Tibial nerve (tissue), 4 donors: ENCODE data around the gene TMEM185A.
"Not testable (repeated sequence)": the region's sequence is repeated elsewhere in the genome, so short reads cannot be mapped to it uniquely, and the experiment has no call there.

Experiments used
- EP300 ChIP-seq, 2 donors: sonication (generic); formaldehyde crosslinking; IDR thresholded peaks; one replicate each; pipeline ENCODE4 v1.6.1; 2017; ENCODE audit warnings: antibody characterized with exemption in 2 of 2, mild to moderate bottlenecking in 1 of 2
- POLR2A ChIP-seq, 2 donors: fragments of 450-650 bp; IDR thresholded peaks; one replicate each; pipeline ENCODE4 v1.6.1; 2017; ENCODE audit warnings: antibody characterized with exemption in 2 of 2, mild to moderate bottlenecking in 2 of 2, moderate library complexity in 2 of 2
- TF ChIP-seq, protein P1 (sequence below), 5 experiments: fragments of 200-600 bp in 3 of 5; fragments of 450-650 bp in 2 of 5; sonication (generic) in 3 of 5; IDR thresholded peaks; one replicate each; pipeline ENCODE4 v1.5.1; 2016 to 2019; ENCODE audit warnings: antibody characterized with exemption in 5 of 5, mild to moderate bottlenecking in 3 of 5, moderate library complexity in 2 of 5

DNA sequence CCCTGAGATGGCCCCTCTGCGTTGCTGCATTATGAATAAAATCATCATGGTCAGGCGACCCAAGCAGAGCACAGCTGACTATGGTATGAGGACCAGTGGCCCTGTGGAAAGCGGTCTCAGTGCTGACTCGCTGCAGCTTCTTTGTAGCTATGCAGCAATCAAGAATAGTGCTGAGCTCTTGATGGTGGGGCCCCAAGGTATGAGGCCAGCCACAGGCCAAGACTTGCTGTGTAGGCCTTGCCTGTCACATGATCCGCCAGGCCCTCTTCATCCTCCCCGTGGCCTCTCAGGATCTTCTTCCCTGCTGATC is 79.7 kb downstream of the TMEM185A start:
- TF ChIP-seq POLR2A, EP300 (IDR thresholded peaks at IDR 0.05): not testable (repeated sequence)
- TF ChIP-seq, protein P1, sequence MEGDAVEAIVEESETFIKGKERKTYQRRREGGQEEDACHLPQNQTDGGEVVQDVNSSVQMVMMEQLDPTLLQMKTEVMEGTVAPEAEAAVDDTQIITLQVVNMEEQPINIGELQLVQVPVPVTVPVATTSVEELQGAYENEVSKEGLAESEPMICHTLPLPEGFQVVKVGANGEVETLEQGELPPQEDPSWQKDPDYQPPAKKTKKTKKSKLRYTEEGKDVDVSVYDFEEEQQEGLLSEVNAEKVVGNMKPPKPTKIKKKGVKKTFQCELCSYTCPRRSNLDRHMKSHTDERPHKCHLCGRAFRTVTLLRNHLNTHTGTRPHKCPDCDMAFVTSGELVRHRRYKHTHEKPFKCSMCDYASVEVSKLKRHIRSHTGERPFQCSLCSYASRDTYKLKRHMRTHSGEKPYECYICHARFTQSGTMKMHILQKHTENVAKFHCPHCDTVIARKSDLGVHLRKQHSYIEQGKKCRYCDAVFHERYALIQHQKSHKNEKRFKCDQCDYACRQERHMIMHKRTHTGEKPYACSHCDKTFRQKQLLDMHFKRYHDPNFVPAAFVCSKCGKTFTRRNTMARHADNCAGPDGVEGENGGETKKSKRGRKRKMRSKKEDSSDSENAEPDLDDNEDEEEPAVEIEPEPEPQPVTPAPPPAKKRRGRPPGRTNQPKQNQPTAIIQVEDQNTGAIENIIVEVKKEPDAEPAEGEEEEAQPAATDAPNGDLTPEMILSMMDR (IDR thresholded peaks at IDR 0.05), result not testable (repeated sequence)
